GM23338 (cell line): Measurements from ENCODE around the gene CYP2D6.

ENCODE experiments used
- CREB1 ChIP-seq: fragments of 250-450 bp; sonication (Bioruptor Pico); IDR thresholded peaks from 2 replicates; pipeline ENCODE4 v1.5.0; 2020; ENCODE audit warnings: low read depth, mild to moderate bottlenecking, moderate library complexity
- CTCF ChIP-seq, 2 experiments: fragments of 200-600 bp in 1 of 2; sonication (generic) in 1 of 2; conservative IDR thresholded peaks; 2 replicates each; pipeline versions ENCODE4 v1.5.1 to v1.6.1; 2016 to 2017; ENCODE audit warnings: antibody characterized with exemption in 2 of 2, low read depth in 2 of 2, mild to moderate bottlenecking in 2 of 2, moderate library complexity in 1 of 2
- EZH2 ChIP-seq: fragments of 200-600 bp; sonication (generic); IDR thresholded peaks from one replicate; pipeline ENCODE4 v1.8.0; 2017; ENCODE audit warnings: antibody characterized with exemption, mild to moderate bottlenecking, low read depth; ENCODE audit not compliant: unreplicated experiment
- EZH2phosphoT487 ChIP-seq: fragments of 200-600 bp; sonication (generic); IDR thresholded peaks from one replicate; pipeline ENCODE4 v1.8.1; 2018; ENCODE audit warnings: antibody characterized with exemption; ENCODE audit not compliant: unreplicated experiment
- JUNB ChIP-seq: IDR thresholded peaks from one replicate; pipeline ENCODE4 v1.6.1; 2016; ENCODE audit warnings: antibody characterized with exemption; ENCODE audit not compliant: unreplicated experiment
- STAT1 ChIP-seq: IDR thresholded peaks from one replicate; pipeline ENCODE4 v1.6.1; 2016; ENCODE audit warnings: antibody characterized with exemption; ENCODE audit not compliant: unreplicated experiment
- ZNF114 ChIP-seq: fragments of 250-450 bp; sonication (Bioruptor Pico); IDR thresholded peaks from 2 replicates; pipeline ENCODE4 v1.5.0; 2020; ENCODE audit warnings: mild to moderate bottlenecking, moderate library complexity
- TF ChIP-seq, protein P1 (sequence below): IDR thresholded peaks from one replicate; pipeline ENCODE4 v1.6.1; 2018; ENCODE audit warnings: antibody characterized with exemption; ENCODE audit not compliant: unreplicated experiment

- TF ChIP-seq CTCF (conservative IDR thresholded peaks at IDR 0.05; ENCODE audit: low read depth in 2 of 2) (no peak), EZH2phosphoT487 (no peak), JUNB (no peak), EZH2 (no peak), ZNF114 (CRISPR knock-in tag) (no peak), STAT1 (no peak), CREB1 (no peak)
- TF ChIP-seq, protein P1, sequence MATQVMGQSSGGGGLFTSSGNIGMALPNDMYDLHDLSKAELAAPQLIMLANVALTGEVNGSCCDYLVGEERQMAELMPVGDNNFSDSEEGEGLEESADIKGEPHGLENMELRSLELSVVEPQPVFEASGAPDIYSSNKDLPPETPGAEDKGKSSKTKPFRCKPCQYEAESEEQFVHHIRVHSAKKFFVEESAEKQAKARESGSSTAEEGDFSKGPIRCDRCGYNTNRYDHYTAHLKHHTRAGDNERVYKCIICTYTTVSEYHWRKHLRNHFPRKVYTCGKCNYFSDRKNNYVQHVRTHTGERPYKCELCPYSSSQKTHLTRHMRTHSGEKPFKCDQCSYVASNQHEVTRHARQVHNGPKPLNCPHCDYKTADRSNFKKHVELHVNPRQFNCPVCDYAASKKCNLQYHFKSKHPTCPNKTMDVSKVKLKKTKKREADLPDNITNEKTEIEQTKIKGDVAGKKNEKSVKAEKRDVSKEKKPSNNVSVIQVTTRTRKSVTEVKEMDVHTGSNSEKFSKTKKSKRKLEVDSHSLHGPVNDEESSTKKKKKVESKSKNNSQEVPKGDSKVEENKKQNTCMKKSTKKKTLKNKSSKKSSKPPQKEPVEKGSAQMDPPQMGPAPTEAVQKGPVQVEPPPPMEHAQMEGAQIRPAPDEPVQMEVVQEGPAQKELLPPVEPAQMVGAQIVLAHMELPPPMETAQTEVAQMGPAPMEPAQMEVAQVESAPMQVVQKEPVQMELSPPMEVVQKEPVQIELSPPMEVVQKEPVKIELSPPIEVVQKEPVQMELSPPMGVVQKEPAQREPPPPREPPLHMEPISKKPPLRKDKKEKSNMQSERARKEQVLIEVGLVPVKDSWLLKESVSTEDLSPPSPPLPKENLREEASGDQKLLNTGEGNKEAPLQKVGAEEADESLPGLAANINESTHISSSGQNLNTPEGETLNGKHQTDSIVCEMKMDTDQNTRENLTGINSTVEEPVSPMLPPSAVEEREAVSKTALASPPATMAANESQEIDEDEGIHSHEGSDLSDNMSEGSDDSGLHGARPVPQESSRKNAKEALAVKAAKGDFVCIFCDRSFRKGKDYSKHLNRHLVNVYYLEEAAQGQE: no peak
Measured at GRCh38 chr22:42171417-42171816, 40.8 kb upstream of the CYP2D6 start.
